RPMI7951 (cell line): ENCODE data around the gene MLEC. TPM values are rescaled to one million over a fixed set of nuclear protein-coding genes. Genes with fewer than 3 reads are reported as not detected.

ENCODE experiments used
- DNase-seq: peaks from one replicate; pipeline ENCODE4 v3.0.0-alpha.2; 2012; ENCODE audit warnings: low read depth
- total RNA-seq: library from RNA; depleted of rRNA; stranded (reverse); fragments of >200 nt; shearing (Covaris generic); gene quantifications from 2 replicates; pipeline ENCODE4 v1.2.3, GENCODE V29; 2014

MLEC gene
- total RNA-seq, 1 experiment from 2014 or later = 80.7 TPM

GRCh38 chr12:120692524-120693033 lies 5.6 kb downstream of the MLEC start:
- peak; percentile 78 for DNase-seq

- DNase-seq = no peak
These were observed 6.9 kb downstream of the MLEC start for GRCh38 chr12:120693848-120694247.

- no peak for DNase-seq
These were observed 9.7 kb downstream of the MLEC start for GRCh38 chr12:120696626-120697025.

- DNase-seq = no peak
These were observed 10.4 kb downstream of the MLEC start for GRCh38 chr12:120697344-120697743.

GRCh38 chr12:120698665-120699064 lies 11.7 kb downstream of the MLEC start:
- DNase-seq = no peak

GRCh38 chr12:120699553-120699952 lies 12.6 kb downstream of the MLEC start:
- no peak for DNase-seq

- no peak for DNase-seq
These were observed 13.9 kb downstream of the MLEC start for GRCh38 chr12:120700886-120701285.

GRCh38 chr12:120702637-120703036 lies 15.7 kb downstream of the MLEC start:
- no peak for DNase-seq

- no peak for DNase-seq
These were observed 16.5 kb downstream of the MLEC start for GRCh38 chr12:120703311-120703942.

- no peak for DNase-seq
These were observed 18.7 kb downstream of the MLEC start for GRCh38 chr12:120705618-120706017.

- no peak for DNase-seq
These were observed 19.1 kb downstream of the MLEC start for GRCh38 chr12:120706029-120706428.

GRCh38 chr12:120708651-120709050 lies 21.7 kb downstream of the MLEC start:
- DNase-seq = no peak

- peak; percentile 61 for DNase-seq
These were observed 23.3 kb downstream of the MLEC start, which contains the start of gene UNC119B for GRCh38 chr12:120710031-120710804. TSS of gene UNC119B (plus strand) at chr12:120710458. CDS start at chr12:120710475, 17 bp downstream.

GRCh38 chr12:120710805-120711296 lies 23.9 kb downstream of the MLEC start:
- DNase-seq = no peak

GRCh38 chr12:120711411-120711810 lies 24.5 kb downstream of the MLEC start:
- DNase-seq = no peak

- DNase-seq = no peak
These were observed 25.7 kb downstream of the MLEC start for GRCh38 chr12:120712610-120713009.

GRCh38 chr12:120713861-120714482 lies 27.0 kb downstream of the MLEC start:
- DNase-seq = peak; percentile 73

- no peak for DNase-seq
These were observed 31.1 kb downstream of the MLEC start for GRCh38 chr12:120718055-120718454.

- DNase-seq = no peak
These were observed 32.1 kb downstream of the MLEC start for GRCh38 chr12:120719072-120719471.

GRCh38 chr12:120719496-120720233 lies 32.7 kb downstream of the MLEC start:
- DNase-seq = no peak

GRCh38 chr12:120720234-120720986 lies 33.5 kb downstream of the MLEC start:
- peak; percentile 28 for DNase-seq
